ENCODE data around the gene TTLL5. TPM values are rescaled to one million over a fixed set of nuclear protein-coding genes. Genes with fewer than 3 reads are reported as not detected.

The TTLL5 gene
- total RNA-seq, 1 donor from 2014 or later = 51.9 TPM

GRCh38 chr14:75980856-75981255, 319.8 kb downstream of the TTLL5 start:
- H3K36me3 Mint-ChIP-seq (ENCODE audit: insufficient read depth) = no peaks in the 10 kb centered on the region

GRCh38 chr14:75981426-75982265, 320.6 kb downstream of the TTLL5 start, which contains the start of gene TGFB3:
TGFB3 (minus strand) TSS chr14:75981995; CDS start chr14:75980893, 1,102 bp downstream.
- TF ChIP-seq CTCF (IDR thresholded peaks at IDR 0.05; ENCODE audit: unreplicated experiment) = no peak
- Mint-ChIP-seq H3K36me3 (ENCODE audit: insufficient read depth) (no peaks in the 10 kb centered on the region), H3K27ac (peak within 1 kb of the TSS; percentile 92), H3K9me3 (ENCODE audit: low read depth) (no peaks in the 10 kb centered on the region), H3K4me3 (ENCODE audit: low read depth) (peak within 1 kb of the TSS; percentile 85), H3K4me1 (ENCODE audit: low read depth) (peaks cover 45% of the 10 kb centered on the region), H3K27me3 (peaks cover 9% of the 10 kb centered on the region)
- DNase-seq (ENCODE audit: low spot score, unreplicated experiment) = no peak

More at GRCh38 chr14:75980856-75981255, 319.8 kb downstream of the TTLL5 start:
- peak overlapping the region; percentile 85 for H3K4me3 Mint-ChIP-seq (ENCODE audit: low read depth)
- H3K27me3 Mint-ChIP-seq = peaks cover 9% of the 10 kb centered on the region
- no peak for DNase-seq (ENCODE audit: low spot score, unreplicated experiment)
- H3K9me3 Mint-ChIP-seq (ENCODE audit: low read depth) = no peaks in the 10 kb centered on the region
- H3K4me1 Mint-ChIP-seq (ENCODE audit: low read depth) = peaks cover 41% of the 10 kb centered on the region
- H3K27ac Mint-ChIP-seq = peak overlapping the region; percentile 92
- no peak for TF ChIP-seq CTCF (IDR thresholded peaks at IDR 0.05; ENCODE audit: unreplicated experiment)

- Mint-ChIP-seq H3K9me3 (ENCODE audit: low read depth) (no peaks in the 10 kb centered on the region), H3K27me3 (peaks cover 9% of the 10 kb centered on the region), H3K27ac (peak overlapping the region; percentile 92), H3K4me3 (ENCODE audit: low read depth) (peak overlapping the region; percentile 85), H3K36me3 (ENCODE audit: insufficient read depth) (no peaks in the 10 kb centered on the region), H3K4me1 (ENCODE audit: low read depth) (peaks cover 45% of the 10 kb centered on the region)
- peak; percentile 72 for TF ChIP-seq CTCF (IDR thresholded peaks at IDR 0.05; ENCODE audit: unreplicated experiment)
- peak; percentile 81 for DNase-seq (ENCODE audit: low spot score, unreplicated experiment)
Observed at GRCh38 chr14:75982266-75983018, 321.4 kb downstream of the TTLL5 start.

GRCh38 chr14:75983019-75983358, 321.9 kb downstream of the TTLL5 start:
- peak overlapping the region; percentile 85 for H3K4me3 Mint-ChIP-seq (ENCODE audit: low read depth)
- H3K27me3 Mint-ChIP-seq = peaks cover 9% of the 10 kb centered on the region
- H3K4me1 Mint-ChIP-seq (ENCODE audit: low read depth) = peaks cover 41% of the 10 kb centered on the region
- no peak for TF ChIP-seq CTCF (IDR thresholded peaks at IDR 0.05; ENCODE audit: unreplicated experiment)
- no peaks in the 10 kb centered on the region for H3K36me3 Mint-ChIP-seq (ENCODE audit: insufficient read depth)
- no peaks in the 10 kb centered on the region for H3K9me3 Mint-ChIP-seq (ENCODE audit: low read depth)
- DNase-seq (ENCODE audit: low spot score, unreplicated experiment) = no peak
- H3K27ac Mint-ChIP-seq = no peak overlapping the region

DNA sequence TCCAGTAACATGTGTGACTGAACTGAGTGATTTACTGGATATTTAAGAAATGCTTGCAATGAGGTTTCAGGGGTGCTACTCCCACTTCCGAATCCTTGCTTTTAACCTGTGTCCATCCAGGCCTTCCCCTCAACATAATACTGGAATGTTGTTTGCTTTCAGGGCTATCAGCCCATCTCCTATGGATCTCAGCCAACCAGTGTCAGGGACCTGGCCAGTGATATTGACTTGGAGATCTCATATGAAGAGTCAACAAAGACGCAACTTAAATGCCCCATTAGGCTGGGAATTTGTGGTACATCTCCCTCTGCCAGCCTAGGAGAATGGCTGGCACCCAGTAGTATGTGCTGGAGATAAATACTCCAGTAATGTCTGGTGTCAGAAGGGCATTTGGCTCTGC, 323.6 kb downstream of the TTLL5 start:
- Mint-ChIP-seq H3K27ac (no peak overlapping the region), H3K4me1 (ENCODE audit: low read depth) (peaks cover 34% of the 10 kb centered on the region), H3K27me3 (peaks cover 9% of the 10 kb centered on the region)

More for the DNA sequence above, 323.6 kb downstream of the TTLL5 start:
- H3K36me3 Mint-ChIP-seq (ENCODE audit: insufficient read depth) = no peaks in the 10 kb centered on the region
- no peak for DNase-seq (ENCODE audit: low spot score, unreplicated experiment)
- TF ChIP-seq CTCF (IDR thresholded peaks at IDR 0.05; ENCODE audit: unreplicated experiment) = no peak
- H3K9me3 Mint-ChIP-seq (ENCODE audit: low read depth) = no peaks in the 10 kb centered on the region
- peak overlapping the region; percentile 89 for H3K4me3 Mint-ChIP-seq (ENCODE audit: low read depth)
